HUDEP-2 (cell line): ENCODE data around the gene APP.
A peak's percentile ranks its signal among the peaks of the same experiment; 100 is the strongest.
"Not testable (repeated sequence)": the region's sequence is repeated elsewhere in the genome, so short reads cannot be mapped to it uniquely, and the experiment has no call there.

Source experiments
- DNase-seq, 76 experiments: peaks; one replicate each; lab custom pipeline; 2025; ENCODE audit not compliant: unreplicated experiment in 76 of 76; lab: John Stamatoyannopoulos, UW

APP gene

DNA sequence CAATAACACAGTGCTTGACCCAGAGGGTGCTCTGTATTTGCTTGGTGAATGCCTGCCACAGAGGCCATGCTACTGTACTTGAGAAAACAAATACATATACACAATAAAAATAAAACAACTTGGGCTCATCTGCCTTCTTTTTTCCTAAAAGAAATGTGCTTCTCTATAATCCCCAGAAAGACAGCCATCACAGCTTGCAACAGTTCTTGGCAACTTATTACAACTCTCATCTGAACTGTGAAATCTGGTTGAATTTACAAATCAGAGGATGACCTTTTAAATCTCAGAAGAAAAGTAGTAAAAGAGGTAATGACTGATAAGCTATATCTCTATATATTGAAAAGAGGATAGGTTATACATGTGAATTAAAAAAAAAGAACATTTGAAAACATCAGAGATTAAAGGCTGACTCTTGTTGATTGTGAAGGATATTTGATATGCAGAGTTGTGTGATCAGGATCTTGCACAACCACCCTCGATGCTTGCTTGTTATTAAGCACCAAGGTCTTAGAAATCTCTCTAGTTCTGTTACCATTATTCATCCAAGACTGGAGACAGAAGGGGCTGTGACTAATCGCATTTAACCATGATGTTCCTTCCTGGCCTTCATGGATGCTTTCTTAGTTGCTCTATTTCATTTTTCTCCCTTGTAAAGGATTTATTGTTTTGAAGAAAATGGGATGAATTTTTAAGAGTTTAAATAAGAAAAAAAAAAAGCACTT is 213.4 kb downstream of the APP start:
- DNase-seq, result no peak

DNA sequence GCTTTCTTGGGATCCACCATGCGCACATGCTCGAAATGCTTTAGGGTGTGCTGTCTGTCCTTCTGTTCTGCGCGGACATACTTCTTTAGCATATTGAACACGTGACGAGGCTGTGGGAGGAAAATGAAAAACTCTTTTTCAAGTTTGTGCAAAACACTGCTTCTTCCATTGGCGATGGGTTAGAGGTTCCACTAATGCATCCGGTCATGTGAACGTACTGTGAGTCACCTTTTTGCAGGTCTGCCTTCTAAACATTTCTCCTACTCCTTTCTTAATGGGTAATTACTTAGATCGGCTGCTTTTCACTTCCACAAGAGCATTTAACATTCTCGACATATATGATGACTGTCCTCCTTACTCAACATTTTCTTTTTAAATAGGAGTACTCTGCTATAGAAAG is 214.9 kb downstream of the APP start:
- no peak for DNase-seq

DNA sequence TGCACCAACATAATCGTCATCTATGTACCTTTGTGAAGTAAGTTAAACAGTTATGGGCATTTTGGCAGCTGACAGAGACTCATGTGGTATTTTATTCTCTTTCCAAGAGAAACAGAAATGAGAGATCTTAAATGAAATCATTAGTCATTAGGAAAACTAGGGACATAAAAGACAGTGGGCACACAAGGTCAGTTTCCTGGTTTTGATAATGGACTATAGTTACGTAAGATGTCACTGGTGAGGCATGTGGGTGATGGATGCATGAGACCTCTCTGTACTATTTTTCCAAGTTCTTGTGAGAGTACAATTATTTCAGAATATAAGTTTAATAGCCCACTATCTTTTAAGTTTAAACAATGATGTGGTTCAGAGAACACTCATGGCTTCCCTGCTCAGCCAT is 216.9 kb downstream of the APP start:
- DNase-seq, result no peak

DNA sequence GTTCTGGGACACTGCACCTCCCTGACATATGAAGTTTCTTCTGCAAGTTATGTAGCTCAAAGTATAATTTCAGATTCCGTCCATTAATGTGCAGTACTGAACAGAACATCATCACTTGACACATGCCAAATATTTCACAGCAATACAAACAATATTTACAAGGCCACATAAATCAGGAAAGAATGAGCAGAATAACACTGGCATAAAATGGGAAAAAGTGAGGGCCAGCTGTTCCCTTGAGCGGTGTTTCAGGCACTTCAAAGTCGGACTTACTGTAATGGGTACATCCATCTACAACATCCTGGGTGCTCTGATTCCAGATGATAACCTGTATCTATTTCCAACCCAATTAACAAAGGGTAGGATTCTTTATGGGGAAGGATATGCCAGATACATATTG is 217.4 kb downstream of the APP start:
- no peak for DNase-seq

DNA sequence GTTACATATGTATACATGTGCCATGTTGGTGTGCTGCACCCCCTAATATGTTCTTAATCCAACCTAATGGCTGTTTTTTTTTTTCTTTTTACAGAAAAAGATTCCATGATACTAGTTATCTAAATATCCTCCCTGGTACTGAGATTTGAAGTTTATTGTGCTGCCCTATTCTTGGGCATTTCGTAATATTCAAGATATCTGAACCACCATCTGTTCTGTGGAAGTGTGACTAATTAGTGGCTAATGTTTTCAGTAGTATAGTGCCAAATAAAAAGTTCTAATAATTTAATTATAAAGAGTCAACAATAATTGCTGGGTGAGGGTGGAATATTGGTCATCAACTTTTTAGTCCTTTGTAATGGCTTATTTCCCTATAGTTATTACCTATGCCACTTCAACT is 218.3 kb downstream of the APP start:
- DNase-seq, result no peak

DNA sequence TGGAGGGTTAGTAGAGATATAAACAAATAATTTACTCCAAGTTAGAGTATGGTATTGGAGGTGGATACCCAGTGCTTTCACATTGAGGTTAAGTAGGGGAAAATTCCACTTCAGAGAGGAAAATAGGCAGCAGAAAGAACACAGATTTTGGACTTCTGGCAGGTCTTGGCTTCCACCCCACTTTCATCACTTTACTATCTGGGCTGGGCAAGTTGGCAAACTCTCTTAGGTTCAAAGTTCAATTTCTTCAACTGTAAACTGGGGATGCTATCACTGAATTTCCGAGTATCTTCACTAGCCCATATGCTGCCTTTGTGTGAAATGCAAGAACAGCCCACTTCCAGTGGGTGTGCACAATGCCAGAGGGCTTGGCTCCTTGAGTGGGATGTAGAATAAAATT is 220.9 kb downstream of the APP start:
- no peak for DNase-seq

DNA sequence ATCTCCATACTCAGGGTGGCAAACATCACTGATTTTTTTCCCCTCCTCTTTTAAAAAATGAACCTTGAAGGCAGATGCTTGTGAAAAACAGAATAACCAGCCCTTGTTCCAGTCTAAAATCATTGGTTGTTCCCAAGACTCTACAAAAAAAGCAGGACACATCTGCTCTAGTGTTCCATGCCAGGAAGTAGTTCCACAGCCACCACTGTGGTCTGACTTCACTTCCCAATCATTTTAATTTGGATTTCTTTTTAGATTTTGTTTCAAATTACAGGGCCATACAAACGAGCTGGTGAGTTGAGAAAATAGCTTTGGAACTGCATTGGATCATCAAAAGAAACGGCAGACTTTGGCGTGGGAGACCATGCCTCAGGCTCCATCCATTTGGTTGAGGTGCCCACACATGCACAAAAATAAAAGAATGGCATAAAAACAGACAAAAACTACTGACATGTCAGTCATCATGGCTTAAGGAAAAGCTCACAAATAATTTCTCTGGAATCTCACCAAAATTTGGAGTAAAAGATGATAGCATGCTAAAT is 225.8 kb downstream of the APP start:
- no peak for DNase-seq

DNA sequence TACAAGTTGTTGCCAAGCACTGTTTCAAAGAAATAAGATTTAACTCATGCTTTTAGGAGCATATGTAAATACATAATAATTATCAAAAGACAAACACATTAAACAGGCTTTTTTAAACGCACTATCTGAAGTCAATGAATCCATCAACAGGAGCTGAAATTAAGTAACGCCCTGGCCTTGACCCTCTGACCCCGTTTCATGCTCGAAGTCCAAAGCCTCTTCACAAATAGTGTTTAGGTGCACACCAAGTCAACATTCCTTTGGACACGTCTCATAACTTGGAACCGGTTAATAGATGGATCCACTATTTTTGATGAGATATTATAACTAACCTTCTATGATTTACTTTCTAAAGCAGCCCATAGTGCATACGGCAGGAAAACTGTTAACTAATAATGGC is 226.5 kb downstream of the APP start:
- no peak for DNase-seq

DNA sequence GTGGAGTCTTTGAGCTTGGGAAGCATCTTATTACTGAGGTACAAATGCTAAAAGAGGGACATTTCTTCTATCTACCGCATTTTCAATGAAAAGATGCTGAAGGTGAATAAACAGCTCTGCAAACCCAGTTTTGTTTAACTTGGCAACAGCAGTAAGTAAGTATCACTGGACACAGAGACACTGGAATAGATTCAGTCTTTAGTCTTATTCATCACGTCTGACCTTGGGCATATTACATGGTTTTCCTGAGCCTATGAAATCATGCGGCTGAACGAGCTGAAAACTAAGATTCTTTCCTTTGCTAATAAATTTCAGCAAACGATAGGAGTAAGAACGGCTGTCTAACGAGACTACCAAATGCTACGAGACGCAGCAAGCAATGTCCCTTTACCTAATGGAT is 228.4 kb downstream of the APP start:
- no peak for DNase-seq

DNA sequence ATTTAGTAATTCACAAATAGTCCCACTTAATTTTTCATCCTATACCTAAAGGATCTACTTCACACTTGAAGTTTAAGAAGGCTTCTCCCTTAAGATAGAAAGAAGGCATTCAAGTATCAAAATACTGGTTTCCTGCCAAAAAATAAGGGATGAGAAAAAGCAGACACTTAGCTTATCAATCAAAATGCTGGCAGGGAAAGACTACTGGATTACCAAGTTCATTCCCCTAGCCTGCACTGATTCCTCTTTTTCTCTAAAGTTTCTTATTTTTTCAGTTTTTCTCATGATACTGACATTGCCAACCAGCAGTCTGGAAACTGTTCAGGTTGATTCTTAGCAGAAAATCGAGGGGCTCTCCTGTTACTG is 231.2 kb downstream of the APP start:
- DNase-seq, result no peak

DNA sequence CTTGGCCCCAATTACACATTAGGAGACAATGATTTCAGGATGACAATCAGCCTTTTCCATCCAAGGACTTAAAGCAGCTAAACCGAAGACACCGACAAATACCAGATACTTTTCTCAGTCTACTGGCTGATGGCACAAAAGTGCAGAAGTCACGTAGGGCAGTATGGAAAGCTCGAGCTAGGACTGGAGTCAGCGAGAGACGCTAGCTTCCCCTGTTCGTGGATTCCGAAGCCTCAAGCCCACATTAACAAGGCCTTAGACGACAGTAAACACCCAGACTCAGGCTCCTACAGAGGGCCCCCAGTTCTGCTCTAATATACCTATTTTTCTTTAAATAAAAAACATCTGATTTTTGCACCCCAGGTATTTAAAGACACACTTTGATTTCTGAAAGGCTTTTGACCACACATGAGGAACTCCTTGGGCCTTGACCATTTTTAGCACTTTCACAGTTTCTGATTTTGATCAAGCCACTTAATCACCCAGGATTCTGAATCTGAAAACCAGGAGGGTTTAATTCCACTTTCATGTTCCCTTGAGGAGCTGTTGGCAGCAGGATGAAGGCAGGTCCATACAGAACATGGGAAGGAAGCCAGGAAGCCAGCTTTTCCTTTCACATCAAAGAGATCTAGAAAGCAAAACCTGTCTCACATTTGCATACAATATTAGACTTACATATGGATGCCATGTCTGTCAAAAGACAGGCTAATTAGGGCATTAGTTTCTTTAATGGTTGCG is 231.7 kb downstream of the APP start:
- DNase-seq, result no peak

DNA sequence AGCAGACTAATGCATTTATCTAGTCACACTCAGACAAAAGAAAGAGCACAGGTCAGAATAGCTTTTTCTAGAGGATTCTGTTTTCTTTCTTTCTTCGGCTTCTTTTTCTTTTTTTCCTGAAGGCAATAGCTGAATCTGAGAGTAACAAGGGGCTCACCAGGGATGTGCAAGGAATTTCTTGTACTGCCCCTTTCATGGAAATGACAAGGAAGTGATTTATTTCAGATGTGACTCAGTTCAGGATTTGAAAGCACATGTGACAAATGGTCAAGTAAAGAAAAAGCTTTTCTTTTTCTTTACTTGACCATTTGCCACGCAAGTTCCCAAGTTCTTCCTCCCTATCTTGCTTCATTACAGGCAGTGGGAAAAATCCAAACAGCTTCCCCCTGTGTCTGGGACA is 233.8 kb downstream of the APP start:
- no peak for DNase-seq

DNA sequence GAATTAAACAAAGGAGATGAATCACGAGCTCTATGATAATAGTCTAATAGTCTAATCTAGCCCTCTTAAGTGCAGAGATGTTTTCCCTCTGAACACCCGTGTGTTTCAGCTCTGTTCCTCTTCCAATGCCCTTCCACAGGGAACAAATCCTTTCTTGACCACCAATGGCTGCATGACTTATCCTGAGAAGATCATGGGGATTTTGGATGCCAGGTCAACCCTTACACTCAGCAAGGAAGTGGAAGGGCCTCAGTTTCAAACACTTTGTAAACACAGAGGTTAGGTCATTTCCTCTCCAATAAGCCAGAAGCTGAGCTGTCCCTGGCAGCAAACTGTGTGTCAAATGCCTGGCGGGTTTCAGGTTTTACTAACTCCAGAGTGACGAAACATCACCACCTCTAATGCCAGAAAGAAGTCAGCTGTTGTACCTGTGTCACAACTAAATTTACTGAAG is 235.8 kb downstream of the APP start:
- DNase-seq, result no peak

DNA sequence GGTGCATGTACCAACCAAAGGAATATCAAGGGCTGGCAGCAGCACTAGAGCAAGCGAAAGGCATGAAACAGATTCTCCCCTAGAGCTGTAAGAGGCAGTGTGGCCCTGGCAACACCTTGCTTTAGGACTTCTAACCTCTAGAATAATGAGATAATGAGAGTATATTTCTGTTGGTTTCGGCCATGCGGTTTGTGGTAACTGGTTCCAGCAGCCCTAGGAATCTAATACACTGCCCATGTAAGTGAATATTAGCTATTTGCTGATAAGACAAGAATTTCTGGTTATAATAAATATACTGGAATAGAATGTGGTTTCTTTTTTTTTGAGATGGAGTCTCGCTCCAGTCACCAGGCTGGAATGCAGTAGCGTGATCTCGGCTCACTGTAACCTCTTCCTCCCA is 236.4 kb downstream of the APP start:
- no peak for DNase-seq

DNA sequence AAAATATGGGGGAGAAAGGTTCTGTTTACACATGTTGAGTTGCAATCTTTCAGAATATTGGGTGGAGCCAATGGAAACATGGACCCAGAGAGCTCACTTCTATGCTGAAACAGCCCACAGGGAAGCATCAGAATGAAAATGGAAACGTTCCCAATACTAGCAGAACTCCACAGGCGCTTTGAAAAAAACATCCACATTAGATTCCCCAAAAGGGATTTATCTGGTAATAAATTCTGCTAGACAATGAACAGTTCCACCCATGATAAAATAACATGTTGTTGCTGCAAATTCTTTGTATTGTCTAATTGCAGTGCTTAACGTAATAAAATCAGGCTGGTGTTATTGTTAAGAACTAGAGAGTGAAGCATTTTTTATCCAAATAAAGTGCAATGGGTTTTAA is 238.8 kb downstream of the APP start:
- DNase-seq, result no peak

DNA sequence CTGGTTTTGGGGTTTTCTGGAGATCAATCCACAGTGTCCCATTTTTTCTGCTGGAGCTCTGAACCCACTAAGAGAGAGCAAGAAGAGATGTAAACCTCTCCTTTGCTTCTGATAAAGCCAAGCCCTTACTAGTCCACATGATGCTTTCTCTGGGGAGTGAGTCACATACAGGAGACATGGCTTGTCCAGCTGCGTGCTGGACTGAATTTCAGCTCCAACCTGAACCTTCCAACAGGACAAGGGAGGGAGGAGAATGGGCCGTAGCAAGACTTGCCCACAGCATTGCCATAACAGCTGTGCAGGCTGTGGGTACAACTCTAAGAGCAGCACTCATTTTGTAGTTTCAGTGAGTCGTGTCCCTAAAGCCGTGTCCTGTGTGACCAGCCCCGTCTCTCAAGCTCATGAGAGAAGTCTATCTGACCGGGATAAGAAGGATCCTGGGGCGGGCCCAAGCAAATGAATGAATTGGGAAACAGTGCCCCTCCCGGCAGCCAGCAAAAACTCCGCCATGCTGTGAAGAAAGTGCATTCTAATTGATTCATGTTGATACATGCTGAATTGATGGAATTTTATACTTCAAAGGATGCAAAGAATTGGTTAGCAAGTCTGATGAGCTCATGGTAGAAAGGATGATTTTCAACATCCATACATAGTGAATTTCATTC is 240.6 kb downstream of the APP start:
- DNase-seq, result no peak

DNA sequence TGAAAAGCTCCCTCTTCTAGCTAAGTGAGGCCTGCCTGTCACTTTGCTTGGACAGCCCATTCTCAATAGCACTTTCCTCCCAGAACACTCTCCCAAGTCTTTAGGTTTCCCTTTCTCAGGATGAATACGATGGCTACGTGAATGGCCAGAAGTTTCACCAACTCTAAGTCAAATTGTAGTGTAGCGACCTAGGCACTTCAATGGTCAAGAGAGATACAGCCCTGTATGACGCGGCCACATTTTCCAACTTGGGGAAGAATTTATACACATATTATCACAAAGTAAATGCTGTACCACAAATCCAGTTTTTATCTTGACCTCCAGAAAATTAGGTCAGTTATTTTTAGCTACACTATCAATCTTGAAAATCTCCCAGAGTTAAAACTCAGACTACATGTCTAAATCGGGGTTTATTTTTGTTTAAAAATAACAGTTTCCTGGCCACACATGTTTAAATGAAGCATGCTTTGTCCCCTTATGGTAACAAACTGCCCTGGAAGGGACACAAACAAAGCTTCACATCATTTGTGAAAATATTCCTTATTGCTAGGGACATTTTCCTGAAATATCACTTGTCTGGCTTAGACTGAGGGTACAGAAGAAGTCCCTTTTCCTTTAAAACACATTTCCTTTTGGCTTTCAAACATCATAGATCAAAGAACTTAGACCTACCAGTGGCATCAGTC is 243.2 kb downstream of the APP start:
- DNase-seq, result no peak

DNA sequence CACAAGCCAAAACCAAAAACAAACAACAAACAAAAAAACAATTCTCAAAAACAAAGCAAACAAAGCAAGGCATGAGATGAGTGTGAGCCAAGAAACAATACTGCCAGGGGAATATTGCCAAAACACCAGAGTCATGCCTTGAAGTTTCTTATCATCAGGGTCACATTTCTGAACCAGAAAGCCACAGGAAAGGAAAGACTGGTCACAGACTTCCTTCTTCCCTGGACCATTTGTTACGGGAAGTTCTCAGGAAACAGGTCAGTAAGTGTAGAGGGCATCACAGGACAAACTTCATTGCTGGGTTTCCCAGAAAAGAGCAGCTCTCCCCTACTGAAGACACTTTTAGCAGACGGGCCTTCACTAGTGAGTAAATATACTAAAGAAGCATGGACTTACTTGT is 244.6 kb downstream of the APP start:
- DNase-seq, result peak in 21 of 76 experiments; percentile 3 to 43 (median 24)

DNA sequence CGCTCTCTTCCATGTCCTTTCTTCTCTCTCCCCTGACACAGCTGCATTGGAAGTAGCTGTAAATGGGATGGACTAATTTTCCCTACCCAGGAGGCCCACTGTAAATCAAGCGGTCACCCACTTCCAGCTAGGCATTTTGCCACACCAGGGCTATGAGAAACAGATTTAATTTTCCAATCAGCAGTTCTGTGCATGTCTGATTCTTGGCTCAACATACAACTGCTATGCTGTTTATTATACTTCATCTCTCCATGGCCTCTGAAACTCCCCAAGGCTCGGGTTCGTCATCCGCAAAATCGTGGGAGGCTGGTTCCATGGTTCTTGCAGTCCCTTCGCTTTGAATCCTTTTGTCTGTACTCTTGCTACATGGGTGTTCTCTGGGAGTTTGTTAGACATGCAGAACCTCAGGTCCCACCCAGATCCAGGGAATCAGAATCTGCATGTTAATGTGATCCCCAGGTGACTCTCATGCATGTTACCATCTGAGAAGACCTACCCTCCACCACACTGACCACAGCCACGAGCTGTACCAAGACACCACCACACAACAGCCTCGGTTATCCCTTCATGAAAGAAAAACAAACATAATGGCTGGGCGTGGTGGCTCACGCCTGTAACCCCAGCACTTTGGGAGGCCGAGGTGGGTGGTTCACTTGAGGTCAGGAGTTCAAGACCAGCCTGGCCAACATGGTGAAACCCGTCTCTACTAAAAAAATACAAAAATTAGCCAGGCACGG is 245.3 kb downstream of the APP start:
- DNase-seq, result no peak

DNA sequence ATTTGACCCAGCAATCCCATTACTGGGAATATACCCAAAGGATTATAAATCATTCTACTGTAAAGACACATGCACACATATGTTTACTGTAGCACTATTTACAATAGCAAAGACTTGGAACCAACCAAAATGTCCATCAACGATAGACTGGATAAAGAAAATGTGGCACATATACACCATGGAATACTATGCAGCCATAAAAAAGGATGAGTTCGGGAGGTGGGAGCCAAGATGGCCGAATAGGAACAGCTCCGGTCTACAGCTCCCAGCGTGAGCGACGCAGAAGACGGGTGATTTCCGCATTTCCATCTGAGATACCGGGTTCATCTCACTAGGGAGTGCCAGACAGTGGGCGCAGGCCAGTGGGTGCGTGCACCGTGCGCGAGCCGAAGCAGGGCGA is 252.4 kb downstream of the APP start:
- DNase-seq, result not testable (repeated sequence)
